ENCODE measurements around the gene DPEP1.

DPEP1 gene

GRCh38 chr16:89641458-89642119, 28.1 kb downstream of the DPEP1 start:
- H3K4me3 ChIP-seq (ENCODE audit: low read depth, low read length) = no peak overlapping the region
- no peak for DNase-seq (ENCODE audit: low read depth)
- TF ChIP-seq CTCF (IDR thresholded peaks at IDR 0.05; ENCODE audit: insufficient read depth, low read depth, low read length, missing control alignments) = no peak

- no peak for DNase-seq (ENCODE audit: low read depth)
- H3K4me3 ChIP-seq (ENCODE audit: low read depth, low read length) = no peak overlapping the region
- TF ChIP-seq CTCF (IDR thresholded peaks at IDR 0.05; ENCODE audit: insufficient read depth, low read depth, low read length, missing control alignments) = no peak
Observed at GRCh38 chr16:89642574-89642973, 29.1 kb downstream of the DPEP1 start.

- DNase-seq (ENCODE audit: low read depth) = no peak
- H3K4me3 ChIP-seq (ENCODE audit: low read depth, low read length) = no peak overlapping the region
- no peak for TF ChIP-seq CTCF (IDR thresholded peaks at IDR 0.05; ENCODE audit: insufficient read depth, low read depth, low read length, missing control alignments)
Observed at GRCh38 chr16:89643769-89644300, 30.4 kb downstream of the DPEP1 start.

- H3K4me3 ChIP-seq (ENCODE audit: low read depth, low read length) = no peak overlapping the region
- DNase-seq (ENCODE audit: low read depth) = no peak
- TF ChIP-seq CTCF (IDR thresholded peaks at IDR 0.05; ENCODE audit: insufficient read depth, low read depth, low read length, missing control alignments) = no peak
Observed at GRCh38 chr16:89645122-89645521, 31.7 kb downstream of the DPEP1 start.

GRCh38 chr16:89646270-89646669, 32.8 kb downstream of the DPEP1 start:
- DNase-seq (ENCODE audit: low read depth) = no peak
- H3K4me3 ChIP-seq (ENCODE audit: low read depth, low read length) = no peak overlapping the region
- TF ChIP-seq CTCF (IDR thresholded peaks at IDR 0.05; ENCODE audit: insufficient read depth, low read depth, low read length, missing control alignments) = no peak

GRCh38 chr16:89646906-89647305, 33.5 kb downstream of the DPEP1 start:
- no peak overlapping the region for H3K4me3 ChIP-seq (ENCODE audit: low read depth, low read length)
- TF ChIP-seq CTCF (IDR thresholded peaks at IDR 0.05; ENCODE audit: insufficient read depth, low read depth, low read length, missing control alignments) = no peak
- no peak for DNase-seq (ENCODE audit: low read depth)

- no peak for TF ChIP-seq CTCF (IDR thresholded peaks at IDR 0.05; ENCODE audit: insufficient read depth, low read depth, low read length, missing control alignments)
- DNase-seq (ENCODE audit: low read depth) = no peak
- no peak overlapping the region for H3K4me3 ChIP-seq (ENCODE audit: low read depth, low read length)
Observed at GRCh38 chr16:89651584-89651983, 38.1 kb downstream of the DPEP1 start.
